KOPT-K1 (cell line): ENCODE measurements around the gene FAM199X.

Experiments used
- H3K27ac ChIP-seq: fragments of 200-600 bp; sonication (generic); 2 replicates; pipeline ENCODE4 v1.5.1; 2016; ENCODE audit warnings: antibody characterized with exemption, mild to moderate bottlenecking, low read depth, low read length; ENCODE audit not compliant: poor library complexity, severe bottlenecking
- H3K36me3 ChIP-seq: fragments of 200-600 bp; sonication (generic); 2 replicates; pipeline ENCODE4 v1.5.1; 2017; ENCODE audit warnings: antibody characterized with exemption, mild to moderate bottlenecking, low read length, moderate library complexity; ENCODE audit not compliant: insufficient read depth
- H3K9me3 ChIP-seq: fragments of 200-600 bp; sonication (generic); 2 replicates; pipeline ENCODE4 v1.5.1; 2017; ENCODE audit warnings: antibody characterized with exemption, low read length, mild to moderate bottlenecking; ENCODE audit not compliant: insufficient read depth, poor library complexity, severe bottlenecking

The FAM199X gene

GRCh38 chrX:104165894-104166734 lies at the start of gene FAM199X:
Gene FAM199X (plus strand): TSS chrX:104166453. CDS start chrX:104166786, 333 bp downstream.
- H3K27ac ChIP-seq: peak within 1 kb of the TSS; percentile 61
- no peaks in the 10 kb centered on the region for H3K9me3 ChIP-seq
- H3K36me3 ChIP-seq: no peaks in the 10 kb centered on the region

- Histone ChIP-seq H3K36me3 (no peaks in the 10 kb centered on the region), H3K27ac (no peak overlapping the region), H3K9me3 (no peaks in the 10 kb centered on the region)
Observed at GRCh38 chrX:104117759-104118158, 48.5 kb upstream of the FAM199X start.

GRCh38 chrX:104118765-104119164 lies 47.5 kb upstream of the FAM199X start:
- no peaks in the 10 kb centered on the region for H3K36me3 ChIP-seq
- no peak overlapping the region for H3K27ac ChIP-seq

GRCh38 chrX:104122829-104123228 lies 43.4 kb upstream of the FAM199X start:
- no peaks in the 10 kb centered on the region for H3K9me3 ChIP-seq
- no peaks in the 10 kb centered on the region for H3K36me3 ChIP-seq
- peak overlapping the region; percentile 38 for H3K27ac ChIP-seq

More at GRCh38 chrX:104118765-104119164, 47.5 kb upstream of the FAM199X start:
- no peaks in the 10 kb centered on the region for H3K9me3 ChIP-seq

GRCh38 chrX:104126856-104127255 lies 39.4 kb upstream of the FAM199X start:
- H3K36me3 ChIP-seq: no peaks in the 10 kb centered on the region
- no peak overlapping the region for H3K27ac ChIP-seq
- H3K9me3 ChIP-seq: no peaks in the 10 kb centered on the region

- H3K36me3 ChIP-seq: no peaks in the 10 kb centered on the region
- H3K27ac ChIP-seq: no peak overlapping the region
- H3K9me3 ChIP-seq: no peaks in the 10 kb centered on the region
Observed at GRCh38 chrX:104130808-104131207, 35.4 kb upstream of the FAM199X start.

- Histone ChIP-seq H3K36me3 (no peaks in the 10 kb centered on the region), H3K9me3 (no peaks in the 10 kb centered on the region), H3K27ac (no peak overlapping the region)
Observed at GRCh38 chrX:104134583-104135261, 31.5 kb upstream of the FAM199X start.

- Histone ChIP-seq H3K36me3 (no peaks in the 10 kb centered on the region), H3K9me3 (no peaks in the 10 kb centered on the region), H3K27ac (no peak overlapping the region)
Observed at GRCh38 chrX:104135677-104136076, 30.6 kb upstream of the FAM199X start.

- Histone ChIP-seq H3K36me3 (no peaks in the 10 kb centered on the region), H3K27ac (no peak overlapping the region), H3K9me3 (no peaks in the 10 kb centered on the region)
Observed at GRCh38 chrX:104136241-104137019, 29.8 kb upstream of the FAM199X start.

- Histone ChIP-seq H3K36me3 (no peaks in the 10 kb centered on the region), H3K9me3 (no peaks in the 10 kb centered on the region), H3K27ac (no peak overlapping the region)
Observed at GRCh38 chrX:104137496-104137895, 28.8 kb upstream of the FAM199X start.

GRCh38 chrX:104141087-104141760 lies 25.0 kb upstream of the FAM199X start:
- H3K9me3 ChIP-seq: no peaks in the 10 kb centered on the region
- no peak overlapping the region for H3K27ac ChIP-seq
- H3K36me3 ChIP-seq: no peaks in the 10 kb centered on the region

GRCh38 chrX:104151037-104151436 lies 15.2 kb upstream of the FAM199X start:
- H3K27ac ChIP-seq: no peak overlapping the region
- H3K36me3 ChIP-seq: no peaks in the 10 kb centered on the region
- no peaks in the 10 kb centered on the region for H3K9me3 ChIP-seq

- peak within 1 kb of the TSS; percentile 93 for H3K27ac ChIP-seq
- no peaks in the 10 kb centered on the region for H3K36me3 ChIP-seq
Observed at GRCh38 chrX:104156630-104157529, 9.4 kb upstream of the FAM199X start, which contains the start of gene SLC25A53. Gene SLC25A53 (minus strand): TSS chrX:104157009. CDS start chrX:104105257, 51,752 bp downstream.

More at GRCh38 chrX:104156630-104157529, 9.4 kb upstream of the FAM199X start, which contains the start of gene SLC25A53:
- H3K9me3 ChIP-seq: no peaks in the 10 kb centered on the region
